GM10847 (cell line): ENCODE measurements around the gene MSI2.

Experiments used
- POLR2A ChIP-seq: IDR thresholded peaks from 2 replicates; pipeline ENCODE4 v1.6.1; 2011; ENCODE audit not compliant: insufficient read length; ENCODE audit errors: extremely low read depth

The MSI2 gene

GRCh38 chr17:57486882-57487301 is 230.6 kb downstream of the MSI2 start:
- TF ChIP-seq POLR2A: no peak

GRCh38 chr17:57487573-57487972 is 231.2 kb downstream of the MSI2 start:
- TF ChIP-seq POLR2A: no peak

DNA sequence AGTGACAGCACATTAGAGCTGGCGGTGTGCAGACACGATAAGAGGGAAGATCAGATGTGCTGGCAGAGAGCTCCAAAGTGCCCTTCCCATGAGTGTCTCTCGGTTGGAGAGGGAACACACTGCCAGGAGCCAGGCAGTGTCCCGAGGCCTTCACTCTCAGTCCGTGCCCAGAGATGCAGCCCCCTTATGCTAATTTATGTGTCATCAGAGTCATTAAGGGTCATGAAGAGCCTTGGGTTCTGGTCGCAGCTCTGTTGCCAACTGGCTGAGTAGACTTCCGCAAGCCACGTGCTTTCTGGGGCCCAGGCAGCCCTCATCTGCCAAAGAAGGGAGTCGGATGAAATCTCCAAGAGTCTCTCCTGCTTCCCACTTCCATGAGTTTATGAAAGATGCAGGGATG is 232.5 kb downstream of the MSI2 start:
- no peak for TF ChIP-seq POLR2A

DNA sequence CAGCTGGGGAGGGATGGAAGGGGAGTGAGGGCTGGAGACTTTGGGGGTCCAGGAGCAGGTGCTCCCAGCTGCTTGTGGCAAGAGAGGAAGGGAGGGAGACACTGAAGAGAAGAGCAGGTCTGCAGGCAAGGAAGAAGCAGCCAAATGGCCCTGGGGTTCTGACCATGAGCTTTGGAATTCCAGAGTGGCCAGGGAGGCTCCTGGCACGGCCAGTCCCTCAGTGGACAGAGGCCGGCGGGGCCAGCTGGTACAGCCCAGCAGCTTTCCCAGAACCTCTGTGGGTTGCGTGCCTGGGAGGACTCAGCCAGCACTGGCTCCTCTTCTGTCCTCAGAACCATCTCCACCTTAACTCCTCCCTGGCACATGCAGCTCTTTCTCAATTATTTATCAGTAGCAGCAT is 233.0 kb downstream of the MSI2 start:
- TF ChIP-seq POLR2A: no peak

- TF ChIP-seq POLR2A: no peak
These were observed 234.0 kb downstream of the MSI2 start for GRCh38 chr17:57490111-57490845.

GRCh38 chr17:57490890-57491289 is 234.6 kb downstream of the MSI2 start:
- no peak for TF ChIP-seq POLR2A

DNA sequence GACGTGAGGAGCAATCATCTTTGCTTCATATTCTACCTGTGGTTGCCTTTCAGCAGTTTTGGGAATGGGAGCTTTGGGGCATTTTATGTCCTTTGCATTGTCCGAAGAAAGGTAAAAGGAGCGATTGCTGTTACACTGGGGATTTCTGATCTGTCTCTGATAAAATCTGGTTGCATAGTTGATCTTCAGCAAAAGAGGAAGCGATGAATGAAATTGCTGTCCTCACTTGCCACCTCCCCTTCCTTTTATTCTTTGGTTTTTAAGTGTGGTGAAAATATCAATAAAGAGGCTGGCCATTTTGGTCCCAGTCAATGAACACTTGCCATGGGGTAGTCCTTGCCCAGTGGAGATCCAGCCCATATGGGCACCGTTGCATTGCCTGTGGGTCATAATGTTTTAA is 236.8 kb downstream of the MSI2 start:
- no peak for TF ChIP-seq POLR2A

GRCh38 chr17:57493625-57494024 is 237.3 kb downstream of the MSI2 start:
- no peak for TF ChIP-seq POLR2A

DNA sequence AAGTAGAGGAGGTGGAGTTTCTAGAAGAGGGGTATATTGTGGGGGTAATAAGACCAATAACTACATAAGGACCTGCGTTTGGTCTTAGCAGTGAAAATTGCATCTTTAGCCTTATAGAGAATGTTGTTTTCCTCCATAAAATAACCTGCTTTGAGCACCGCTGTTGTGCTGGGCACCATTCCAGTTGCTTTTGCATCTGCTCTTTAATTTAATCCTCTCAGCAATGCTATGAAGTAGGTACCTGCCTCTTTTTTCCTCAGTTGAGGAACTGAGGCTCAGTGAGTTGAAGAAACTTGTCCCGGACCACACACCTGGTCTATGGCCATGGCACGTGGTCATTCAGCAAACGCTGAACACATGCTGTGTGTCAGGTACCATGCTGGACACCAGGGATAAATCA is 238.1 kb downstream of the MSI2 start:
- no peak for TF ChIP-seq POLR2A

DNA sequence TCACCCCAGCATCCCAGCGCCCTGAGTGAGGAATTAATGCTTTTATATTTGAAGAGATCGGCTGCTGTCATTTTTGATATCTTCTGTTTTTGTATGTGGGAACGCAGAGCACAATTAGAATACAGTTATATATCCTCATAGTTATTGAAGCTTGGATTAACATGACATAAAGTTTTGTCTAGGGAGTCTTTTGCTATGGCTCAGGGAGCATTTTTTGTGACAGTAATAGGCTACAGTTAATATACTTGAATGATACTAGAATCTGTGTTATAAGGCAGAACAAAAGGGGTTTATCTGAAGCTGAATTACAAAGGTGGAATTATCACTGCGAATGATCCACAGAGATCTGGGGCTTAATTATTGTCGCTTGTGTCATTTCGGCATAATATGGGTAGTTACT is 239.4 kb downstream of the MSI2 start:
- TF ChIP-seq POLR2A: no peak

DNA sequence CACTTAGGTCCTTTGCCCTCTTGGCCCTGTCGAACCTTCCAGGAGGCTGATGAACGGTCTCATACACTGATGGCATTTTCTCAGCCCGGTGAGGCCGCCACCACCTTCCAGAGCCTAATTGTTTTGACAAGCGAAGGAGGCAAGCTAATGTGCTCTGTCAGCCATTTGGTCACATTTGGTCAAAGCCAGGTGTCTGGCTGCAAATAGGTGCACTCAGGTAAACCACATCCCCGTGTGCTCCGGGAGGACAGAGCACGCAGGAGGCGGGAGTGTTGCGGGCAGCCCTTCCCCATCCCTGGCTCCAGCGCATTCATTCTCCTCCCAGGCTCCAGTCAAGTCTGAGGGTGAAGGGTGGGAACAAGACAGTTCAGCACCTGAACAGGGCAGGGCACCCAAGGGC is 240.1 kb downstream of the MSI2 start:
- no peak for TF ChIP-seq POLR2A

- no peak for TF ChIP-seq POLR2A
These were observed 242.1 kb downstream of the MSI2 start for GRCh38 chr17:57498443-57498842.

DNA sequence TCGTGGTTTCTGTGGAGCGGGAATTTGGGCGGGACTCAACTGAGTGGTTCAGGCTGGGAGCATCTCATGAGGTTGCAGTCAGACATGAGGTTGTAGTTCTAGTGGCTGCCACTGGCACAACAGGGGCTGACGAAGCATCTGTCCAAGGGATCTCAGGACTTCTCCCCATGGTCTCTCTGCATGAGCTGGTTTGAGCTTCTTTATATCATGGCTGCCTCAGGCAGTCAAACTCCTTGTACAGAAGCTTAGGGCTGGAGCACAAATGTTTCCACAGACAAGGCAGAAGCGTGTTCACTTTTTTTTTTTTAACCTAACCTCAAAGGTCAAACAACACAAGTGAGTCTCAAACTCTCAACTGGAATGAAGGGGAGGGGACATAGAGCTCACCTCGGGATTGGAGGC is 243.3 kb downstream of the MSI2 start:
- no peak for TF ChIP-seq POLR2A

DNA sequence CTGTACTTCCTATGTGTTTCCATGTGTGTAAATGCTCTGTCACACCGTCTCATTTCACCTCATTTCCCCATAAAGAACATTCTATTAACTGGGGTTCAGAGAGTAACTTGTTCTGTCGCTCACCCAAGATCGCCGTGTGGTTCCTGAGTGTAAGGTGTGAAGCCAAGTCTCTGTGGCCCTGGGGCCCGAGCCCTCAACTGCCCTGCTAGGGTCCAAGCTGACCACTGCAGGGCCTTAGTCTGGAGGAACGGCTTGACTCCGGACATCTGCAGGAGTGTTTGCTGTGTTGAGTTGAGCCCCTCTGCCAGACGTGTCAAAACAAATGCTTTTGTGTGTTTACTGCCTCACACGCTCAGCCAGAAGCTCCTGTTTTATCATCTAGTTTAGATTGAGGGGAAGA is 244.7 kb downstream of the MSI2 start:
- TF ChIP-seq POLR2A: no peak

DNA sequence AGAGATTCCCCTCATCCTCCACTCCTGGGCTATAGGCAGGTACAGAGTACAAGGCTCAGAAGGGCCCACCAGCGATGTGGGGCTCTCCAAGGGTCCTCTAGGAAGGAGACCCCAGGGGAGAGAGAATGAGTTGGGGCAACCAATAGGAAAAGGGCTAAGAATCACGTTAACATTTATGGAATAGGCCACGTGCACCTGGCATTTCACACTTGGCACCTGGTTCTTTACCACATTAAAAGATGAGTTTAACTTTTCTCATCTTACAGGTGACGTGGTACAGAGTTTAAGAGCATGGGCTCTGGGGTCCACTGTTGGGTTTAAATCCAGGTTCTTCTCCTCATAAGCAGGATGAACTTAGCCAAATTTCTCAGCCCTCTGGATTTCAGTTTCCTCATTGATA is 245.7 kb downstream of the MSI2 start:
- no peak for TF ChIP-seq POLR2A

DNA sequence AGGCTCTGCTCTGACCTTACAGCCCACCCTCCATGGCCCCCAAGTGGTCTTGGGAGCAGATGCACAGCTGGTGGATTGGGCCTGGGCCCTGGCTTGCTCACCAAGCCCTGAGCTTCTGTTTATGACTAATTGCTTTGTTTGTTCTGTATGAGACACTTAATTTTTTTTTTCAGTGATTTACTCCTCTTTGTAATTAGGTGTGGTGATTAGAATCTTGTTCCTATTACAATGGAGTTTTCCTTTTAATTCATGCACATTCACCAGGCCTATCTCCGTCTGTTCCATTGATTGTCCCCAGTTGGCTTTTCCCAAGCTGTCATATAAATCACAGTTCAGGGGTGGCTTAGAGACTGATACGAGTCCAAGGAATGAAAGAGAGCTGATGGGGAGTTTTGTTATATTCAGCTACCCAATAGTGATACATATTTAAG is 246.5 kb downstream of the MSI2 start:
- TF ChIP-seq POLR2A: no peak

- no peak for TF ChIP-seq POLR2A
These were observed 247.9 kb downstream of the MSI2 start for GRCh38 chr17:57504208-57504607.
